GM23338 (cell line): ENCODE data around the gene NFIB.
A peak's percentile ranks its signal among the peaks of the same experiment; 100 is the strongest.

ENCODE experiments used
- JUNB ChIP-seq: IDR thresholded peaks from one replicate; pipeline ENCODE4 v1.6.1; 2016; ENCODE audit warnings: antibody characterized with exemption; ENCODE audit not compliant: unreplicated experiment
- POLR2AphosphoS5 ChIP-seq: IDR thresholded peaks from 2 replicates; pipeline ENCODE4 v1.6.1; 2016; ENCODE audit warnings: antibody characterized with exemption, low read depth
- REST ChIP-seq: IDR thresholded peaks from one replicate; pipeline ENCODE4 v1.6.1; 2018; ENCODE audit warnings: antibody characterized with exemption; ENCODE audit not compliant: unreplicated experiment
- TF ChIP-seq, protein P1 (sequence below), 2 experiments: fragments of 200-600 bp in 1 of 2; sonication (generic) in 1 of 2; conservative IDR thresholded peaks; 2 replicates each; pipeline versions ENCODE4 v1.5.1 to v1.6.1; 2016 to 2017; ENCODE audit warnings: antibody characterized with exemption in 2 of 2, low read depth in 2 of 2, mild to moderate bottlenecking in 2 of 2, moderate library complexity in 1 of 2

- TF ChIP-seq, protein P1, sequence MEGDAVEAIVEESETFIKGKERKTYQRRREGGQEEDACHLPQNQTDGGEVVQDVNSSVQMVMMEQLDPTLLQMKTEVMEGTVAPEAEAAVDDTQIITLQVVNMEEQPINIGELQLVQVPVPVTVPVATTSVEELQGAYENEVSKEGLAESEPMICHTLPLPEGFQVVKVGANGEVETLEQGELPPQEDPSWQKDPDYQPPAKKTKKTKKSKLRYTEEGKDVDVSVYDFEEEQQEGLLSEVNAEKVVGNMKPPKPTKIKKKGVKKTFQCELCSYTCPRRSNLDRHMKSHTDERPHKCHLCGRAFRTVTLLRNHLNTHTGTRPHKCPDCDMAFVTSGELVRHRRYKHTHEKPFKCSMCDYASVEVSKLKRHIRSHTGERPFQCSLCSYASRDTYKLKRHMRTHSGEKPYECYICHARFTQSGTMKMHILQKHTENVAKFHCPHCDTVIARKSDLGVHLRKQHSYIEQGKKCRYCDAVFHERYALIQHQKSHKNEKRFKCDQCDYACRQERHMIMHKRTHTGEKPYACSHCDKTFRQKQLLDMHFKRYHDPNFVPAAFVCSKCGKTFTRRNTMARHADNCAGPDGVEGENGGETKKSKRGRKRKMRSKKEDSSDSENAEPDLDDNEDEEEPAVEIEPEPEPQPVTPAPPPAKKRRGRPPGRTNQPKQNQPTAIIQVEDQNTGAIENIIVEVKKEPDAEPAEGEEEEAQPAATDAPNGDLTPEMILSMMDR (conservative IDR thresholded peaks at IDR 0.05; ENCODE audit: low read depth in 2 of 2) = 0 out of 4 replicates have a peak, but pooled peaks of 1 of the 2 experiments have one; percentile 0
- TF ChIP-seq POLR2AphosphoS5 = no peak
- TF ChIP-seq JUNB = no peak
- TF ChIP-seq REST = no peak
Measured at GRCh38 chr9:14356351-14357265, 42.7 kb upstream of the NFIB start.
